ENCODE measurements around the gene CLIC5. TPM values are rescaled to one million over a fixed set of nuclear protein-coding genes. Genes with fewer than 3 reads are reported as not detected.

Gene CLIC5
- total RNA-seq, 1 donor from 2014 or later = not detected

DNA sequence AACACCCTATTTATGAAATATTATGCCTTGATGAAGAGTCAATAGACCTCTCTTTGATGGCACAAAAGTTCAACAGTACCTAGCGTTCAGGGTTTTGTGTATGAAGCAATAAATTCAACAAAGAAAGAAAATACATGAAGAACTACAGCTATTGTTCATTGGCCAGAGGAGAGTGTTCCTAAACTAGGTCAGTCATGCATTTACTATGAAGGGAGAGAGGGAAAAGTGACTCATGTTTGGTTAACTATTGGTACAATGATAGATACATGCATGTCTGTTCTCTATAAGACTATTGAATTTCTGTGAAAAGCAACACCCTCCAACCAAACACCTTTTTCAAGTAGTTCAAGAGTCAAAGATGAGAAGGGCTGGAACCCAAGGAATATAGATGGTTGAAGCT lies 50.7 kb downstream of the CLIC5 start:
- DNase-seq (ENCODE audit: low read depth in 2 of 2) = no peak

DNA sequence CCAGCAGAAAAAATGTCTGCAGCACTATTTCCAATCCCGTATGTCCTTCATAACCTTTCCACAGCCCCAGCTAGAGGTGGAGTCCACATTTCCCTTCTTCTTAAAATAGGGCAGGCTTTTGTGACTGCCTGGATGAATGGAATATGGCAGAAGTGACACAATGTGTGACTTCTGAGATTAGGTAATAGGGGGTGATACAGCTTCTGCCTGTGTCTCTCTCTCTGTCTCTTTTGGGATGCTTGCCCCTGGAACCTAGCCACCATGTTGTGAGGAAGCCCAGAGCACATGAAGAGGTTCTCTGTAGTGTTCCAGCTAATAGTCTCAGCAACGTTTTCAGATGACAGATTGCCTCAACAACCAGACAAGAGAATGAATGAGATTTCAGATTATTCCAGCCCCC lies 51.4 kb downstream of the CLIC5 start:
- no peak for DNase-seq (ENCODE audit: low read depth in 2 of 2)

DNA sequence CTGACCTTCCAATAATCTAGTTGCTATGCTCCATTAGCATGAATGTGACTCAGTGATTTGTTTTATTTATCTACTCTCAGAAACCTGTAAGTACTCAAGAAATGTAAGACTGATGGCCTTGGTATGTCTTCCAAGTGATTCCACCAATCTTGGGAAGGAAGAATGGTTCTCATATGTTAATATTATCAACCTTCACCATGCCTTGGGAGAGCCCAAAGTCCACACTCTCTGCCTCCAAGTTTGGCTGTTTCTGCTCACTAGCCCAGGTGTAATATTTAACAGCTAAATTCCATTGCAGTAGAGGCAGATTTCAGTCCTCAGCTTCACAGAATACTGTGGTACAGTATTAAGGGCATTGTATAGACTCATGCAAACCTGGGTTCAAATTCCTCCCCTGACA lies 51.8 kb downstream of the CLIC5 start:
- DNase-seq (ENCODE audit: low read depth in 2 of 2) = no peak

DNA sequence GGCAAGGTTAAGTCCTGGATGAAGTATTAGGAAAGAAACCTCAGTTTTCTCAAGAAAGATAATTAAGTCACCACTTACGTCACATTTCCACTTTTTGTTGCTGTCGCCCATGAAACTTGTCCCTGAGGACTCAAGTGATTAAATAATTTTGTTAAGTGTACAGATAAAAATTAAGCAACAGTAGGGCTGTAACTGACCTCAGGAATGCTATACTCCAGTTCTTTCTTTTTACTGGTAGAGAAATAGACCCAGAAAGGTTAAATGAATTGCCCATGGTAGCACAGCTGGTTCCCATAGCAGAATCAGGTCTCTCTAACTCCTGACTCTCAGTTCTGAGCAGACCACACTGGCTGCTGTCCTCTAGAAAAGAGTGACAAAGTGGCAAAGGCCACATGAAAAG lies 54.5 kb downstream of the CLIC5 start:
- no peak for DNase-seq (ENCODE audit: low read depth in 2 of 2)

DNA sequence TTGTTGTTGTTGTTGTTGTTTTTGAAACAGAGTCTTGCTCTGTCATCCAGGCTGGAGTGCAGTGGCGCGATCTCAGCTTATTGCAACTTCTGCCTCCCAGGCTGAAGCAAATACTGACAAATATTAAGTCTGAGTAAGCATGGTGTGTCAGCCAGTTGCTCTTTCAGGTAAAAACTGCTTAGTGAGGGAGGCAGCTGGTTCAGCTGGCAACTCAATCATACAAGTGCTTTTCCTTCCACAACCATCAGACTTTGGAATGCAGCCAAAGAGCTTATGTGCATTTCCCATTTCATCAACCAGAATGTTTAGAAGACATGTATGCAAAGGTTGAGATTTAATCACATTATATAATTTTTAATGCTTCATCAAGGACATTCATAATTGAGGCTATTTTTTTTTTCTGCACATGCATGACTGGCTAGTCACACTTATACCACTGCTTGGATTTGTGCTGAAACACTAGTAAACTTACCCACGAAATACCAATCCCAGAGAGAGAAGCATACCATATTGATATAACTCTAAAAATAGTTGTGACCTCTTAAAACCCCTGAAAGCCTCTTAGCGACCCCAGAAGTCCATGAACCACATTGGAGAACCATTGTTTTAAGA lies 56.0 kb downstream of the CLIC5 start:
- DNase-seq (ENCODE audit: low read depth in 2 of 2) = peak; percentile 3

DNA sequence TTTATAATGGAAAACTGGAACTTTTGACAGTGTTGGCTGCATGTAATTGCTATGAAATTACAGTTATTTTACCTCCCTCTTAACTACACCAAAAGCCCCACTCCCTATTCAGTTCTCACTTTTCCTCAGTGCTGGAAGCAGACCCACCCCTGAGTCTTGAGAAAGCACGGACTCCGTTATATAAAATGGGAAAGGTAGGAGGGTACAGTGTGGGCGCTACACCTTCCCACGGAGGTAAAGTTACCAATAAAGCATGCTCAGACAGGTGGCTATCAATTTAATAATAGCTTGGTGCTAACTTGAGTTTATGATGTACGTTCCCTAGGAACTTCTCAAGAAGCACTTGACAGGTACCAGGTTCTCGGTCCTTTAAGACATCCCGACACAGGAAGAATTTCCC lies 59.0 kb downstream of the CLIC5 start:
- DNase-seq (ENCODE audit: low read depth in 2 of 2) = no peak

DNA sequence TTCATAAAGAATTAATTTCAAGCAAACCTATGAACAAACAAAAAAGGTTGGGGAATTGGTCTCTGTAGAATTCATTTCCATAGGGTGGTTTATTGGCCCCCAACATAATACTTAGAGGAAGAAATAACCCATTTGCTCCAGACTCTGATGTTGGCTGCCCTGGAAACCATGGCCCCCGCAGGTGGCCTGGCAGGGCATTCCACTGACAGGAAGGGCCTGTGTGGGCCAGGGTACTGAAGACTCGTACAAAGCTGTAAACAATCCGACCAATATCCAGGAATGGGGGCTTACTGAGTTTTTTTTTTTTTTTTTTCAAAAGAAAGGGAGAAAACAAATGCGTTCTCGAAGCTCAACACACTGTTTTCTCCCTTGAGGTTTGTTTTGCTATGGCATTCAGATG lies 59.5 kb downstream of the CLIC5 start:
- no peak for DNase-seq (ENCODE audit: low read depth in 2 of 2)

DNA sequence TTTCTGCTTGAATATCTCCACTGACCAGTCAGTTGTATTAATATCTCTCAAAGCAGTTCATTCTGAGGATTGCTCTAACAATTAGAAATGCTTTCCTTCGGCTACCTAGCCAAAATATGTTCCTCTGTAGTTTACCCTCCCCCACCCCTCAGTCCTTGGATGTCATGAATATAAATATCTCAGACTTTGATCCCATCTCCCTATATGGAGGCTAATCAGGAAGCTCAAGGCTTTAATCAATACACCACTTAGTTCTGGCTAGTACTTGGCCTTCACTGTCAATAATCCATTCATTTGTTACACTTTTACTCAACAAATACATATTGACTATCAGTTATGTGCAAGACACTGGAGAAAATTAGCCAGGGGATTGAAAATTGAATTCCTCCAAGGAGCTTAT lies 60.1 kb downstream of the CLIC5 start:
- DNase-seq (ENCODE audit: low read depth in 2 of 2) = no peak

DNA sequence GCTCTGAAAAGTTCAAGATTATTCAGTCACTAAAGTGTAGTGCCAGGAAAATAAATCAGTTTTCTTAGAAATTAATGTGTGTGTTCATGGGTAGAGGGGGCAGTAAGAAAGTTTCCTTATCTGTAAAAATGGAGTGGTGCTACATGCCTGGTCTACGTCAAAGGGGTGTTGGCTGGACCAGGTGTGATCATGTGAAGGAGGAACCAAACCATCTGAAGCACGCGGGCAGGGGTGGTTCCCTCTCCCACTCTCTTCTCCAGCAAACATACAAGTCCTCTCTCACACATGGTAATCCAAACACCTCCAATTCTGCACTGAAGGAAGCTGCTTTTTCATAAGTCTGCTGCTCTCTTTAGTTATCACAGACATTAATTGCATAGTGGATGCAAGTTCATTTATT lies 63.1 kb downstream of the CLIC5 start:
- DNase-seq (ENCODE audit: low read depth in 2 of 2) = no peak

DNA sequence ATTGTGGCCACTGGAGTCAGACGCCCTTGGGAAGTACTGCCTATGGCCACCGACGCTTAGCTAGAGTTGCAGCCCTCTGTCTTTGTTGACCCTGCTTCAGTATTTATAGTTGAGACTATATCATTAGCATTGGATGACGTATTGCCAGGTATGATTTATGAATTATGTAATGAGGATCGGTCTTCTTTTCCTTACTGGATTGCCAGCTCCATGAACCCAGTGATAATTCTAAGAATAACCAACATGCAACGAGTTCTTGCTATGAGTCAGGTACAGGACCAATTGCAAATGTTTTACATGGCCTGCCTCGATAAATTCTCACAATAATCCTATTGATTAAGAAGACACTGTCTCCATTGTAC lies 63.5 kb downstream of the CLIC5 start:
- no peak for DNase-seq (ENCODE audit: low read depth in 2 of 2)

DNA sequence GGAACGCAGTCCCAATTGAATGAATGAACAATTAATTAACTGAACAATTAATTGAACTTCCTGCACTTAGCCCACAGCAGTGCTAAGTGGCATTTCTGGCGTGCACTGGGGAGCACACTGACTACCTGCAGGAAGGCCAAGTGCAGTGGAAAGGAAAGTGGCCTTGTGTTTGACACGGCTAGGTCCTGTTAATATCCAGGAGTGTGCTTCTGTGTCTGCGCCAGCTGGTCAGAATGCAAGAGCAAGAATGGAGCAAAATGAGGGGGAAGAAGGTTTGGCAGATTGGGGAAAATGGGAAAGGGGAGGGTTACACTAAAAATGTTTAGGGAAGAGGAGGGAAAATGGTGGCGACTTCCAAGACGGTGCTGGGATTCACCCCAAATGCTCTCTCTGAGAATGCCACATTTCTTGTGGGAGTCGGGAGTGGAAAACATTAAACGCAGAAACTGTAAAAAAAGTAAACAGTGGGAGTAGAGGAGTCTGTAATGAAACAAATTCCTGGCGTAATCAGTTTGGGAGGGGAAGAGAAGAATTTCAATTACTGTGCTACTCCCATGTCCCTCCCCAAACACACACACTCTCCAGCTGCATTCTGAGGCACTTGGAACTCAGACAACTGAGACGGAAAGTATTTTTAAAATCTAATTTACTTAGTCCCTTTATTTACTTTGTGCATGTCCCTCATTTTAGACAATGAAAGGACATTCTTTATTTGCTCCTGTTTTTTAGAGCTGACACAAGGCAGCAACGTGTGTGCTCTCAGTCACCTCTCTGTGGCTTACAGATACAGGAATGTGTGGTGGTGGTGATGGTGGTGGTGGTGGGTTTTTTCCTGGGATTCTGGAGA lies 64.1 kb downstream of the CLIC5 start:
- no peak for DNase-seq (ENCODE audit: low read depth in 2 of 2)

DNA sequence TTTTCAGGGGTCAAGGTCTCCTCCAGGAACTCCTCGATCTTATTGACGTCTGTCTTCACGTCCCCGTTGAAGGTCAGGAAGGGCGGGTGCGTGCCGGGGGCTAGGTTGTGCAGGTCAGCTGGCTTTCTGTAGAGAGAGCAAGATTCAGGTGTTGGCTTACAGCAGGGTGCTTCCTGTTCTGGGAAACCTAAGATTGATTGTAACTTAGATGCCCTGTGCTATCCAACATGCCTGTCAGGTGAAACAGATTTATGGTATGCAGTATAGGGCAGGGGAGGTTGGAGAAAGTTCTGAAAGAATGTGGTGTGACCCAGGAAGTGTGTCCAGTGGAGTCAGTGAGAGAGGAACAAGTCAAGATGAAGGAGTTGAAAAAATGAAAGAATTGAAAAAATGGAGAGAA lies 66.4 kb downstream of the CLIC5 start:
- no peak for DNase-seq (ENCODE audit: low read depth in 2 of 2)

DNA sequence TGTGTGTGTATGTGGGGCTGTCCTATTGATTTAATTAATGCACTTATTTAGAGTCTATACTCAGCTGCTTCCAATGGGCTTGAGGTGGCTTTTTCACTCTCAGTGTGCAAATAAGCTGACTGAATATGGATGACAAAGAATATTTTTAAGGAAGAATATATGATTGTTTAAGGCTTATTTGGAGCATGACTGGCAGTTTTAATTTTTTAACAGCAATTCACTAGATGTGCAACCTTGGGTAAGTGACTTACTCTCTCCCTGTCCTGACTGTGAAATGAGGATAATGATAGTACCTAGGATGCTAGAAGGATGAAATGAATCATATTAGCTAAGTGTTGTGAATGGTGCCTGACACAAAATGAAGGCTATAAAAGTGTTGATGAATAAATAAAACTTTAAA lies 67.9 kb downstream of the CLIC5 start:
- no peak for DNase-seq (ENCODE audit: low read depth in 2 of 2)

DNA sequence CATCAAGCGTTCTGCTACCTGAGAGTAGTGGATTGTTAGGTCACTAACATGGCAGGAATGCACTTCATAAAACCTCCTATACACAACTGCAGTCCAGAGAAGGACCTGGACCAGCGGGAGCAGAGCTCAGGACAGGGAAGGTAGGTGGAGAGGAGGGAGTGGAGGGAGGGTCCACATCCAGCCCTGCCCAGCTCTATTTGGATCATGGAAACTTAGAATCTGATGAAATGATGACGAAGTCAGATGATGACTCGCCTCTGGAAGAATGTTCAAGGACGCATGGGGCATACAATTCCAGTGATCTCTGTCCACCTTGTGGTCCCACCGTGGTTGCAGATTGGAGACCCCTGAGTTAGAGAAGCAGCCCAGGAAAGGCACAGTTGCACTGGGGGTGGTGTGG lies 68.8 kb downstream of the CLIC5 start:
- no peak for DNase-seq (ENCODE audit: low read depth in 2 of 2)

DNA sequence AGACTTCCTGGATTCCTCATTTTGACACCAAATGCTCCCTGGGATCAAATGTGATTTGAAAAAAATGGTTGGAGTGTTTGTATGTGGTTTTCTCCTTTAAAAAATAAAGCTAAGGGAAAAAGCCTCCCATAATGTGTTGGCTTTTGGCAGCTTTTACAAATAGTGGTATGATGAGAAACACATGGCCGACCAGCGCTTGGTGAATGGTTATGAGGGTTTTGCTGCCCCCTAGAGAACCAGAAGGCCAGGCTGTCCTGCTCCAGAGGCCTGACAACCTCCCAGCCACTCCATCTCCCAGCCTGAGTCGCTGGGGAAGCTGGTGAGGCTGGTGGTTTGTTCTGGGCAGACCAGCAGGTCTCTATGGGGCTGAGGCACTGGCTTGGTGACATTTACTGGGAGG lies 69.3 kb downstream of the CLIC5 start:
- peak in 1 of 2 donors; percentile 19 for DNase-seq (ENCODE audit: low read depth in 2 of 2)

DNA sequence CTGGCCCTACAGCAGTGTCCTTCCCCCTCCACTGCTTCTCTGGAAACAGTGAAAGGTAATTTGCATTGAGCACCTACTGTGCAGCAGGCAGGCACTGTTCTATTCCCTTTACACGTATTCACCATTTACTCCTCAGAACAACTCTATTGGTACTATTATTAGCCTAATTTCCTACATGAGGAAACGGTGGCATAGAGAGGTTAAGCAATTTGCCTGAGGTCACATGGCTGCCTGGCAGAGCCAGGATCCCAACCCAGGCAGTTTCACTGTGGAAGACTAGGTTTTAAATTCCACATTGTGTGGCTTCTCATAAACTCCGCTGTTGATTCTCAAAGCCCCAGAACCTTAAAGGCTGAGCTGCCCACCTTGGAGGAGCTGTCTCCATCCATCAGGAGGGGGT lies 72.7 kb downstream of the CLIC5 start:
- no peak for DNase-seq (ENCODE audit: low read depth in 2 of 2)

DNA sequence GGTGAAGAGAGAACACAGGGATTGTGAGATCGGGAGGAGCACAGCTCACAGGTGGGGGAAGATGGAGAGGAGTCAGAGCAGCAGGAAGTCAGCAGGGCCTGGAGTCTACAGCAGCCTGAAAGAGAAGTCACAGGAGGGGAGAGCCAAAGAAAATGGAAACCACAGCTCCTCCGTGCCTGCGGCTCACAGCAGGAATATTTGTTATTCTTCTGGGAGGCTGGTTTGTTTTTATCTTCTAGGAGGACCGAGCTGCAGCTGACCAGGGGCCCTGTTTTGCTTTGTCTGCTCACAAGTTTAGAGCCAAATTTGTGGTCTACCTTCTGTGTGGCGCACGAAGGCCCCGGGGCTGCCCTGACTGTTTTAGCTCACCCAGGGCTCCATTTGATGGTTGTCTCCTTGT lies 81.8 kb downstream of the CLIC5 start:
- DNase-seq (ENCODE audit: low read depth in 2 of 2) = no peak

DNA sequence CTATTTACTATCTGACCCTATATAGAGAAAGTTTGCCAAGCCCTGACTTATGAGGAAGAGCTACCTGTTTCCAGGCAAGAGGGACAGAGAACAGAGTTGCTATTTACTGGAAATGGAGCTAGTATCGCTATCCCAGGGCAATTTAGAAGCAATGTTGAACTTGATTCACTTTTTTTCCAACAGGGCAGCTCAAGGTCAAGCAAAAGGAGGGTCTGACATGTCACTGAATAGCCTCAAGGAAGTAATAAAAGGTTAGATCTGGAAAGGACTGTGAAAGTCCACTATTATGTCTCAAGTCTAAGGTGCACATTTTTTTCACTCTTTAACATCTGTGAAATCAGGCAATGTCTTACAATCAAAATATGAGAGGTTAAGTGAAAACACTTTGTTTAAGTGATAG lies 84.4 kb downstream of the CLIC5 start:
- no peak for DNase-seq (ENCODE audit: low read depth in 2 of 2)

DNA sequence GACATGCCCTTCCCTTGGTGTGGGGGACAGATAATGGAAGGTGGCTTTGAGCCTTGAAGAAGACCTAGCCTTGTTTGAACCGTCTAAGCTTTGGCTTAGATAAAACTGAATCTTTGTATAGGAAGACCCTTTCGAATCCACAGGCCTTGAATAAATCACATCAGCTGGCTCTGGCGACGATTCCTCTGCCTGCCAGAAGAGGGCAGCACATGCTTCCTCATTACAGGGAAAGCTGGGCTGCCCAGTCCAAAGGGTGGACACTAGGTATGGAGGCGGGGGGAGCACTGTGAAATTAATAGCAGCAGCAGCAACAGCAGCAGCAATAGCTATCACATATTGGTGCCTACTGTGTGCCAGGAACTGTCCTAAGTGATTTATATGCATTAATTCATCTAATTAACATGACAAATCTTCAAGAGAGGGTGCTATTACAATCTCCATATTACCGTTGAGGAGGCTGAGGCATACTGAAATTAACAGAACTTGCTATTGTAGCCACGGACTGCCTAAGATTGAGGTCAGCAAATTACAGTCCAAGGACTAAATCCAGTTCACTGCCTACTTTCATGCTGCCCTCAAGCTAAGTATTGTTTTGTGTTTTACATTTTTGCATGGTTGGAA lies 85.1 kb downstream of the CLIC5 start:
- peak; percentile 62 to 75 for DNase-seq (ENCODE audit: low read depth in 2 of 2)

DNA sequence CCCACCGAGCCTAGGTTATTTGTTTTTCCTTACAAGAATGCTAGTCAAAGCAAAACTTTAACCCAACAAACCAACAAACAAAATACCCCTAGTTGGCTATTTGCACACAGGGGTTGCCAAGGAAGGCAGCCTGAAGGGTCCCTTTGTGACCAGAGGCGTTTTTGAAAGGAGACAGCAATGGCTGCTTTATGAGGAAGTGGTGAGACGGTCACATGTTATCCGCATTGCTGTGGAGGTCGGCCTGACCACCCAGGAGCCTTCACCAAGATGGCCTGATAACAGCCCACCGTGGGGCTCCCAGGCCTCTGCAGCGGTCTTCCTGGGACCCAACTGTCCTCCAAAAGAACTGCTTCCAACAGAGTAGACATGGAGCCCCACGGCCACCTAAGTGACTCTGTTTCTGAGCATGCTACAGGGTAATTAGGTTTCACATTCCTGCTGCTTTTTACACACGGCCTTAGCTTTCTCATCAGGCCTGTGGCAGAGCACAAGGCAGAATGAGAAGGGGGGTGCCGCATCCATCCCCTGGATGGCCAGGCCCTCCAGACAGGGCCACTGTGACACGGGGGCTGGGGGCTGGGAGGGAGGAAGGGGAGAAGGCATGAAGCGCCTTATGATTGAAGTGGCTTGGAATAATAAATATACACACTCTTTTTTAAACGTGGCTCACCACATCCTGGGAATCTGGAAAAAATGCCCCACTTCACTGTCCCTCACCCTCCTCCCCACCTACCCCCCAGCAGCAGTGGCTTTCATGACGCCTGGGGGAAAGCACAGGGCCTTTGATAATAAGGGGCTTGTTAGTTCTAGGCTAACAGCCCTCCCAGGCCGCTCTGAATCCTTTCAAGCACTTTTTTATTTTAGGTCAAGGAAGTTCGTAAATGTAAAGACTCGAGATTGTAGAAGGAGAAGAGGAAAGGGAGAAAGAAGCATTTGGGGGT lies 86.0 kb downstream of the CLIC5 start:
- peak in 1 of 2 donors; percentile 1 for DNase-seq (ENCODE audit: low read depth in 2 of 2)

DNA sequence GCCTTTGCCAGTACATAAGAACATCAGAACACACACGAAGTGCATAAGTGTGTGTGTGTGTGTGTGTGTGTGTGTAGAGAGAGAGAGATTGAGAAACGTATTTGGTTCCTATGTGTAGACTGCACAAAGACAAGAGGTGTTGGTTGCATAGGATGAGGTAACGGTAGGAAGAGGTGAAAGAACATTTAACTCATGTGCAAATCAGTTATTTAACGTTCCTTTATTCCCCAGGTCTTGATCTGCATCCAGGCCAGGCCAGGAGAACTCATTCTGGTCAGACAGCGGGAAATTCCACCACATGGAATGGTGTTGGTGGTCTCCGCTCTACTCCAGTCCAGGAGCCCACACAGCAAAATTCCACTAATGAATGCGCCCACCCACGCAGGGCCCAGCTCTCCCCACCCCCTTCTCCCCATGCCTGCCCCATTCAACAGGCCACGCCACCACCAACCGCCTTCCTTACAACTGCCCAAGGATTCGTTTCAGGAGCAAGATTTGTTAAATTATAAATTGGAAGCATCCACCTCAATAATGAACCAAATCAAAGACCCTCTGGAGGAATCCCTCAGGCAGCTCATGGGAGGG lies 86.8 kb downstream of the CLIC5 start:
- no peak for DNase-seq (ENCODE audit: low read depth in 2 of 2)
